Transverse colon (tissue), 4 donors: ENCODE measurements around the gene CHMP6. TPM values are rescaled to one million over a fixed set of nuclear protein-coding genes. Genes with fewer than 3 reads are reported as not detected.

Source experiments
- DNase-seq: peaks from one replicate; pipeline ENCODE4 v3.0.0-alpha.2; 2019
- H3K27ac ChIP-seq, 4 donors: fragments of 200-600 bp; sonication (generic); 2 replicates each; pipeline ENCODE4 v1.5.1; 2016 to 2018; ENCODE audit warnings: inconsistent platforms in 4 of 4
- H3K27me3 ChIP-seq: fragments of 200-600 bp; sonication (generic); 2 replicates; pipeline ENCODE4 v1.5.1; 2017; ENCODE audit warnings: inconsistent platforms
- H3K36me3 ChIP-seq, 4 donors: fragments of 200-600 bp; sonication (generic); 2 replicates each; pipeline ENCODE4 v1.5.1; 2017 to 2019; ENCODE audit warnings: inconsistent platforms in 4 of 4
- H3K4me1 ChIP-seq, 4 donors: fragments of 200-600 bp; sonication (generic); 2 replicates each; pipeline ENCODE4 v1.5.1; 2017 to 2020; ENCODE audit warnings: inconsistent platforms in 4 of 4
- H3K4me3 ChIP-seq, 4 donors: fragments of 200-600 bp; sonication (generic); 1 replicate in 1 of 4; 2 replicates in 3 of 4; pipeline versions ENCODE4 v1.5.1 to v1.6.1; 2017 to 2019; ENCODE audit warnings: inconsistent platforms in 4 of 4
- H3K9me3 ChIP-seq, 2 donors: fragments of 200-600 bp; sonication (generic); 2 replicates each; pipeline ENCODE4 v1.5.1; 2017 to 2019; ENCODE audit warnings: inconsistent platforms in 2 of 2
- EP300 ChIP-seq: sonication (generic); formaldehyde crosslinking; IDR thresholded peaks from one replicate; pipeline ENCODE4 v1.6.1; 2017; ENCODE audit warnings: antibody characterized with exemption, low read depth
- POLR2A ChIP-seq: fragments of 450-650 bp; IDR thresholded peaks from one replicate; pipeline ENCODE4 v1.6.1; 2016; ENCODE audit warnings: antibody characterized with exemption, mild to moderate bottlenecking, moderate library complexity
- POLR2AphosphoS5 ChIP-seq, 3 donors: sonication (generic); formaldehyde crosslinking; IDR thresholded peaks; one replicate each; pipeline ENCODE4 v1.6.1; 2016; ENCODE audit warnings: antibody characterized with exemption in 3 of 3
- WGBS, 2 donors: methylation state at CpG; one replicate each; pipeline ENCODE4 v1.1.5; 2018; ENCODE audit warnings: low coverage in 1 of 2; 5-methylcytosine and 5-hydroxymethylcytosine counted together
- in situ Hi-C, 4 donors: fragments of 200-750 bp; cut with MboI; loops; one replicate each; pipeline versions ENCODE4 v1.15.0 to v1.15.1; 2017; ENCODE audit warnings: low sequenced_read_pairs in 3 of 4, low pct_ligation_motif_present in 1 of 4, low pct_unique_long_range_greater_than_20kb in 1 of 4
- intact Hi-C: fragments of 100-400 bp; cut with DNase I; formaldehyde crosslinking; loops from one replicate; pipeline ENCODE4 v1.15.1; 2023; ENCODE audit warnings: low total_unique reads
- total RNA-seq, 4 donors: library from RNA; depleted of rRNA; stranded (reverse); fragments of >200 nt; gene quantifications; one replicate each; pipeline ENCODE4 v1.1.0, GENCODE V29; 2016
- TF ChIP-seq, protein P1 (sequence below), 5 experiments: fragments of 200-600 bp in 3 of 5; fragments of 450-650 bp in 2 of 5; sonication (generic) in 3 of 5; IDR thresholded peaks; 1 replicate in 2 of 5; 2 replicates in 3 of 5; pipeline ENCODE4 v1.5.1; 2016 to 2017; ENCODE audit warnings: antibody characterized with exemption in 5 of 5, inconsistent platforms in 3 of 5, mild to moderate bottlenecking in 2 of 5, moderate library complexity in 1 of 5

Gene CHMP6
- total RNA-seq, 4 donors from 2014 or later, result 38.6 to 107 (median 41.7) TPM

DNA sequence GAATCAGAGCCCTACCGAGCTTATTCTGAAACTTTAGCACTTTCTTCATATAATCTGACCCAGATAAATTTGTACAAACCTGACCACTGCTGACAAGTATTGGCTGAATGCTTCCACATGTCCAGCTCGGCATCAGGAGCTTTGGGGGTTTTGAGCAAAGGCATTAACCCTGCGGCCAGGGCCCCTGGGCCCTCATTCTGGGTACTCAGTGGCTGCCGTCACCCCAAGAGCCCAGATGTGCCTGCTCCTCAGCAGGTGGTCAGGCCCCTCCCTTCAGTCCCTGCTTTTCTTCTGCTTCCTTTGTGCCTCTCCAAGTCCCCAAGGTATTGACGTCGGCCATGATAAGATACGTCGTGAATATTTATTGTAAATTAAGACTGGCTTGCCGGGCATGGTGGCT, 47.3 kb upstream of the CHMP6 start:
- Histone ChIP-seq H3K4me3 (no peak overlapping the region), H3K4me1 (peaks cover 6 to 20% (median 18%) of the 10 kb centered on the region in 4 donors), H3K9me3 (no peaks in the 10 kb centered on the region), H3K36me3 (peaks cover 0 to 9% (median 3%) of the 10 kb centered on the region in 4 donors), H3K27ac (peak overlapping the region in 2 of 4 donors; percentile 82 to 86), H3K27me3 (no peaks in the 10 kb centered on the region)
- TF ChIP-seq POLR2AphosphoS5 (IDR thresholded peaks at IDR 0.05) (no peak), EP300 (no peak), POLR2A (no peak)
- TF ChIP-seq, protein P1, sequence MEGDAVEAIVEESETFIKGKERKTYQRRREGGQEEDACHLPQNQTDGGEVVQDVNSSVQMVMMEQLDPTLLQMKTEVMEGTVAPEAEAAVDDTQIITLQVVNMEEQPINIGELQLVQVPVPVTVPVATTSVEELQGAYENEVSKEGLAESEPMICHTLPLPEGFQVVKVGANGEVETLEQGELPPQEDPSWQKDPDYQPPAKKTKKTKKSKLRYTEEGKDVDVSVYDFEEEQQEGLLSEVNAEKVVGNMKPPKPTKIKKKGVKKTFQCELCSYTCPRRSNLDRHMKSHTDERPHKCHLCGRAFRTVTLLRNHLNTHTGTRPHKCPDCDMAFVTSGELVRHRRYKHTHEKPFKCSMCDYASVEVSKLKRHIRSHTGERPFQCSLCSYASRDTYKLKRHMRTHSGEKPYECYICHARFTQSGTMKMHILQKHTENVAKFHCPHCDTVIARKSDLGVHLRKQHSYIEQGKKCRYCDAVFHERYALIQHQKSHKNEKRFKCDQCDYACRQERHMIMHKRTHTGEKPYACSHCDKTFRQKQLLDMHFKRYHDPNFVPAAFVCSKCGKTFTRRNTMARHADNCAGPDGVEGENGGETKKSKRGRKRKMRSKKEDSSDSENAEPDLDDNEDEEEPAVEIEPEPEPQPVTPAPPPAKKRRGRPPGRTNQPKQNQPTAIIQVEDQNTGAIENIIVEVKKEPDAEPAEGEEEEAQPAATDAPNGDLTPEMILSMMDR (IDR thresholded peaks at IDR 0.05), result no peak
- in situ Hi-C loops, result no loop called here
- 93% methylated on average over 9 of the region's 9 CpGs; no CpG with 5 or more reads in 1 of the 2 donors for WGBS, 2 donors
- DNase-seq, result no peak
- intact Hi-C loops, result no loop called here

DNA sequence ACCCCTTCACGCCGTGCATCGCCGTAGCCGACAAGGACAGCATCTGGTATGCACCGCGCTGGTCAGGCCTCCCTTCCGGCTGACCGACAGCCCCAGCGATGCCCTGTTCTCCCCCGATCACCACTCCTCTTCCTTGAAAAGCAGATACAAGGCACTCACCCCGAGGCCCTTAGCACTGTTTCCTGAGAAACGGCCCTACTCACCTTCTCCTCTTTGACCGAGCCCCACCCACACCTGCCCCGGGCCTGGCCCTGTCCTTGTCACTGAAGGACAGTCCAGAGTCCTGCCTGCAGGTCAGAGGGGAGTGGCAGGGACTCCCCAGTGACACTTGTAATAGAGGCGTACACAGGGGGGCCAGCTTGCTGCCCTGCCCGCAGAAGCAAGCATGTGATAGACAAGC, 45.9 kb upstream of the CHMP6 start:
- no peaks in the 10 kb centered on the region for H3K27me3 ChIP-seq
- no peaks in the 10 kb centered on the region for H3K9me3 ChIP-seq
- 91 to 100% methylated on average over 8 to 17 of the region's 17 CpGs for WGBS, 2 donors
- intact Hi-C loops (no loop called here), in situ Hi-C loops (no loop called here)
- no peak for DNase-seq
- H3K27ac ChIP-seq, result no peak overlapping the region
- H3K4me1 ChIP-seq, result peaks cover 6 to 20% (median 18%) of the 10 kb centered on the region in 4 donors
- H3K4me3 ChIP-seq, result no peak overlapping the region
- H3K36me3 ChIP-seq, result peaks cover 0 to 9% (median 3%) of the 10 kb centered on the region in 4 donors
- TF ChIP-seq POLR2A (no peak), EP300 (no peak), POLR2AphosphoS5 (IDR thresholded peaks at IDR 0.05) (no peak)
- TF ChIP-seq, protein P1 (IDR thresholded peaks at IDR 0.05), result no peak

DNA sequence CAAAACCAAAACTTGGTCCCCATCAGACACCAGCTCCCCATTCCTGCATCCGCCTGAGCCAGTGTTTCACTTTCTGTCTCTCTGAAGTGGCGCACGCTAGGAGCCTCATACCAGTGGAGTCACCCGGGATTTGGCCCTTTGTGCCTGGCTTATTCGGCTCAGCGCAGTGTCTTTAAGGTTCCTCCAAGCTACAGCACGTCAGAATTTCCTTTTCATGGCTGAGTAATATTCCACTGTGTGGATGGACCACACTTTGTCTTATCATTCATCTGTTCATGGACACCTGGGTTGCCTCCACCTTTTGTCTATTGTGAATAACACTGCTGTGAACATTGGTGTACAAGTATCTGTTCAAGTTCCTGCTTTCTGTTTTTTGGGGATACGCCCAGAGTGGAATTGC, 45.2 kb upstream of the CHMP6 start:
- H3K4me1 ChIP-seq, result peaks cover 6 to 19% (median 17%) of the 10 kb centered on the region in 4 donors
- no peak overlapping the region for H3K4me3 ChIP-seq
- DNase-seq, result no peak
- 96 to 100% methylated on average over 4 to 8 of the region's 8 CpGs for WGBS, 2 donors
- intact Hi-C loops (no loop called here), in situ Hi-C loops (no loop called here)
- peaks cover 0 to 9% (median 3%) of the 10 kb centered on the region in 4 donors for H3K36me3 ChIP-seq
- H3K9me3 ChIP-seq, result no peaks in the 10 kb centered on the region
- H3K27ac ChIP-seq, result no peak overlapping the region
- no peak for TF ChIP-seq POLR2AphosphoS5 (IDR thresholded peaks at IDR 0.05)
- TF ChIP-seq, protein P1 (IDR thresholded peaks at IDR 0.05), result no peak
- TF ChIP-seq POLR2A, result no peak
- no peak for TF ChIP-seq EP300
- H3K27me3 ChIP-seq, result no peaks in the 10 kb centered on the region

DNA sequence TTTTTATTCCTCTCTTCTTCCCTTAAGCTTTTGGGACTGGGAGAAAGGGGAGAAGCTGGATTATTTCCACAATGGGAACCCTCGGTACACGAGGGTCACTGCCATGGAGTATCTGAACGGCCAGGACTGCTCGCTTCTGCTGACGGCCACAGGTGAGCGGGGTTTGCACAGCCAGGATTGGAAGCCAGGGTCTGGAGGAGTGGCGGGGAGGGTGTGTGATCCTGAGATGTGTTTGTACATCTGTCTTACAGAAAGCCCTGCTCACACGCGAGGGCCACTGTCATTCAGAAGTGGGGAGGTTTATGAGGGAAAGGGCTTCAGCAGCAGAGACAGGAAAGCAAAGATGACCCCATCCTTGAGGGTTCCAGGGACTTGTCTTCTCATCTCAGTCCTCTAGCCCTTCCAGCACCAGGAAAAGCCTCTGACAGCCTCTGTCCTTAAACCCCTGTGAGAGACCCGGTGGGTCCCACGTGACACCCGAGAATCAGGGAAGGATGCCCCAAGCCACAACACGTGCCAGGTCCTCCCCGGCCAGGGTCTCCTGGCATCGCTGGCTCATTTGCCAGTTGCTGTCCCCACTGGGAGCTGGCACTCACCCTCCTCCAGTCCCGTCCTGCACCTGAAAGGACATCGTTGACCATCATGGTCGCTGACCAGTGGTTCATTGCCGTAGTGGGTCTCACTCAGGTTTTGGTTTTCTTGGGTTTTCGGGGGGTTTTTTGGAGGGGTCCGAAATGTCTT, 44.3 kb upstream of the CHMP6 start:
- Histone ChIP-seq H3K36me3 (peaks cover 0 to 9% (median 3%) of the 10 kb centered on the region in 4 donors), H3K27ac (no peak overlapping the region), H3K9me3 (no peaks in the 10 kb centered on the region), H3K27me3 (no peaks in the 10 kb centered on the region), H3K4me3 (no peak overlapping the region), H3K4me1 (peaks cover 0 to 11% (median 10%) of the 10 kb centered on the region in 4 donors)
- WGBS, 2 donors, result 91 to 100% methylated on average over 3 to 21 of the region's 21 CpGs
- TF ChIP-seq EP300, result no peak
- TF ChIP-seq POLR2AphosphoS5 (IDR thresholded peaks at IDR 0.05), result no peak
- TF ChIP-seq, protein P1 (IDR thresholded peaks at IDR 0.05), result no peak
- TF ChIP-seq POLR2A, result no peak
- no peak for DNase-seq
- intact Hi-C loops (no loop called here), in situ Hi-C loops (no loop called here)
